Raji (cell line): ENCODE measurements around the gene TAOK3.

Experiments used
- POLR2A ChIP-seq: IDR thresholded peaks from 2 replicates; pipeline ENCODE4 v1.6.1; 2011; ENCODE audit warnings: low read depth, low read length, control low read depth; ENCODE audit not compliant: insufficient read depth

TAOK3 gene

DNA sequence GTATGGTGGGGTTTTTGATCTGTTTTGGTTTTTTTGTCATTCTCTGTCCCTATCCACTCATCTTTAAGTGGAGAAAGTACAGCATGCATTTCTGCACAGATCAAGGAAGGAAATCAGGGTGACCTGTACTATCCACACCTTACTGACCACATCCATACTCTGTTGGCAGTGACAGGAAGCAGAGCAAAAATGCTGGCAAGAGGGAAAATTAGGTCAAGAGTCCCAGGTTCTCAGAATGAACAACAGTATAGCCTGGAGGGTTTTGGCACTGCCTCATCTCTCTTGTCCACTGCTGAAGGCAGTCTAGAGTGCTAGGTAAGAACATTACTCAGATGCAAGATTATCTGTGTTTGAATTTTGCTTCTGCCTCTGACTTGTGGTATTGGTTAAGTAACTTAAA is 70.7 kb downstream of the TAOK3 start:
- TF ChIP-seq POLR2A, result no peak

DNA sequence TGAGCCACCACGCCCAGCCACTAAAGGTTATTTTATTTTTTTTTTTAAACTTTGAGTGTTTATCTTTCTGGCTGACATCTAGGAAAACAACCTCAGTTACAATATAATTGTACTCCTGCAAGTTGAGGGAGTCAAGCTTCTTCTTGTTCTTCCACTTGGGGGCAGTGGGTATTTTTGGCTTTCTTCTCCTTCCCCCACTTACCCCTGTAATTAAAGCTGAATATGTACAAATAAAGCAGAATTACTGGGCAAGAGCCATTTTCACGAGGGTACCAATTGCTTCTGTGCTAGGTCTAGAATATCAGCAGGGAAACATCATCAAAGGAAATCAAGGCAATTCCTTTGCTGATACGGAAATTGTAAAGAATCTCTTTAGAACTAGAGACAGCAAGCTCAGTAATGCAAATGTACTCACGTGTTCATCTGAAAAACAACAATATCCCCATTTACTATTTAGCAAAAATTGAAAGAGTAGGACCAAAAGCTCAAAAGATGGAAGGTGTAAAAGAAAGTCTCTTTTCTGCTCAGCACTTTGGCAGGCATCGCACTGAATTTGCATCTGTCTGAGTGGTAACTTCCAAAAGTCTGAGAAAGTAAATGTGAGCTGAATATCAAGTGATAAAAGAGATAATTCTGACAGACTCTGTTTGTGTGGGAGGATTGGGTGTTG is 72.8 kb downstream of the TAOK3 start:
- no peak for TF ChIP-seq POLR2A

DNA sequence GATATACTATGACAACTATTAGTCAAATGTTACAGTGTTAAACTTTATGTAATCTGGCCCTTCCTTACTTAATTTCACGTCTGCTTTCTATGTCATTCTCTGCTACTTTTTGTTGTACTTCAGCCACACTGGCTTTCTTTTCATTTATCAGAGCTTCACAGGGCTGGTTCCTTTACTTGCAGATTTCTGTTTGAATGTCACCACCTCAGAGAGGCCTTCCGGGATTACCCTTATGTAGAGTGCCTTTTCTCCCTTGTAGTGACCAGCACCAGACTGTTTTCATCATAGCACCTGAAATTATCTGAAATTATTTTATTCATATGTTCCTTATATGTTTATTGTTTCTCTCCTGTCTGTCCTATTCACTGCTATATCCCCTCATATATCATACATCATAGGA is 75.4 kb downstream of the TAOK3 start:
- no peak for TF ChIP-seq POLR2A

DNA sequence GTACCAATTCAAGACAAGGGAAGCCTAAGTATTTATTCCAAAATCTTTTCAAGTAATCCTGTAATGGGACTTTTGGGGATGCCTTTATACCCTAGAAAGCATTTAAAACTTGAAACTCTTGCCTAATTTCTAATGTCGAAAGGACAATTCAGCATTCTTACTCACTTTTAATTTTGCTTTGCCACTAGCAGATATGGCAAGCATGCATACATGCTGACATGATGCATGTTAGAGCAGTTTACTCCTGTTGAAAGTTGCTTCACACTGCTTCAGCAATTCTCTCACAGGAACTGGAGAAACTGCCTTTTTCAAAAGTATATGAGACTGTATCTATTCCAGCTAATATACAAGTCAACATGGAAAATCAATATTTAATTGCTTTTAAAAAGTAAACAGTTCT is 79.9 kb downstream of the TAOK3 start:
- no peak for TF ChIP-seq POLR2A

DNA sequence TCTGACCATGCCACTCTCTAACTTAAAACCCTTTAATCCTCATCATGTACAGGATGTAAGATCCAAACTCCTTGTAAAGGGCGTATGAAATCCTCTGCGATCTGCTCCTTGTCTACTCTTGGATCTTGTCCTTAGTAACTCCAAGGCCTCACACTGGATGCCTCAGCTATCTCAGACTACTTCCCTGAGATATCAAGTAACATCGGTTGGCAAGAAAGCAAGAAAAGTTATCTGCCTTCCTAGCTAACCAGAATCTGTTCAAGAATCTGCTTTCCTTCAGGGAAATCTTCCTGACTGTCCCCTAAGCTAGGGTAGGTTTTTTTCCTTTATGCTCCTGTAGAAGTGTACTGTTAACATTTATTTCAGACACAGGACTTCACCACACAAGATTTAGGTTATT is 82.6 kb downstream of the TAOK3 start:
- no peak for TF ChIP-seq POLR2A

DNA sequence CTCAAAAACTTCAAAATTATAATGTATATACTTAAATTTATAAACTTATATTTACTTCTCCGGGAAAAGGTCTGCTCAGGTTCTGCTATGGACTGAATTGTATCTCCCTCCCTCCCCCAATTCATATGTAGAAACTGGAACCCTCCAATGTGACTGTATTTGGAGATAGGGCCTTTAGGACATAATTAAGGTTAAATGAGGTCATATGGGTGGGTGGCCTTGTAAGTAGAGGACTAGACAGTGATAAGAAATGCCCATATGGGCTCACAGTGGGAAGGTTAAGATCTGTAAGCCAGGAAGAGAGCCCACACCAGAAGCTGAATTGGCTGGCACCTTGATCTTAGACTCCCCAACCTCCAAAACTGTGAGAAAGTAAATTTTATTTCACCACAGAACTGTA is 84.5 kb downstream of the TAOK3 start:
- TF ChIP-seq POLR2A, result no peak

DNA sequence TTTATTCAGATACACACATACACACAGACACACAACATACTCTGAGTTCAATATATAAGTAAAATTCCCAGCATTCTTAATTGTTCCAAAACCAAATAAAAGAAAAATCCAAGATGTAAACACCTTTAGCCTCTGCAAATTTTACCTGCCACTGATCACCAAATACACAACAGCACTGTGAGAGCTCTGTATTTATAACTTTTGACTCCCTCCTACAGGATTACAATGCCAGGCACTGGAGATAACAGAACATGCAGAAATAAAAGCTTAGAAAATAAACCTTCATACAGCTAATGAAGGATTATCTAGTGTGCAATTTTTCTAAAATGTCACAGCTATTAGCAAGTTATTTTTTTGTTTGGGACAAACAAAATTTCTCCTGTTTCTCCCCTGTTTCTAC is 85.0 kb downstream of the TAOK3 start:
- TF ChIP-seq POLR2A, result no peak

DNA sequence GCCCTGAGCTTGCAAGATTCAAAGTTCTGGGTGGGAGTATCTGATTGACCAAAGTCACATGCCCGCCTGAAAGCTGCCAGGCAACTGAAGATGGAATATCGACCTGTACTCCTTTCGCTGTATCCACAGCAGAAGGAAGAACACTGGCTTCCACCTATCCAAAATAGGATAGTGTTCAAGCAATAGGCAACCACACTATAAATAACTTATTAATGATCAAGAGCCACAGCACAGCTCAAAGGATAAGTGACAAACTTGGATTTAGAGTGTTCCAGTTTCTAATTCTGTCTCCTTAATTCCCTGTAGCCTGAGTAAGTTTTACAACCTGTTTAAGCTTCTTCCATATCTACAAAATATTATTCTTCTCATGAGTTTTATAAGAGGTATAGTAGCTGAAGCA is 89.9 kb downstream of the TAOK3 start:
- no peak for TF ChIP-seq POLR2A

DNA sequence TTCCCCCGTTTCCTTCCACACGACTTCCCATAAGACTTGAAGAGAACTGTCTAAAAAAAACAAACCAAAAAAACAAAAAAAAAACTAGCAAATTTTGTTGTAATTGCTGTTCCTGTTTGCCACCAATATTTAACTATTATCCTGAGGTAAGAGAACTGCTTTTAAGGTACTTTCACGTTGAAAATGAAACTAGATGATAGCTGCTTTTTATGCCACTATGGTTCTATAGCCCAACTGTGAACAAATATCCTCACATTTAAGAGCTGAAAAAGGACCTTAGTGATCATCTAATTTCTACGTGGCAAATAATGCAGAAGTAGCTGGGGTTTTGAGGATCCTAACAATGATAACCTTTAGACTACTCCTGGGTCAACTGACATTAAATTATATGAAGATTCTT is 98.6 kb downstream of the TAOK3 start:
- TF ChIP-seq POLR2A, result no peak

DNA sequence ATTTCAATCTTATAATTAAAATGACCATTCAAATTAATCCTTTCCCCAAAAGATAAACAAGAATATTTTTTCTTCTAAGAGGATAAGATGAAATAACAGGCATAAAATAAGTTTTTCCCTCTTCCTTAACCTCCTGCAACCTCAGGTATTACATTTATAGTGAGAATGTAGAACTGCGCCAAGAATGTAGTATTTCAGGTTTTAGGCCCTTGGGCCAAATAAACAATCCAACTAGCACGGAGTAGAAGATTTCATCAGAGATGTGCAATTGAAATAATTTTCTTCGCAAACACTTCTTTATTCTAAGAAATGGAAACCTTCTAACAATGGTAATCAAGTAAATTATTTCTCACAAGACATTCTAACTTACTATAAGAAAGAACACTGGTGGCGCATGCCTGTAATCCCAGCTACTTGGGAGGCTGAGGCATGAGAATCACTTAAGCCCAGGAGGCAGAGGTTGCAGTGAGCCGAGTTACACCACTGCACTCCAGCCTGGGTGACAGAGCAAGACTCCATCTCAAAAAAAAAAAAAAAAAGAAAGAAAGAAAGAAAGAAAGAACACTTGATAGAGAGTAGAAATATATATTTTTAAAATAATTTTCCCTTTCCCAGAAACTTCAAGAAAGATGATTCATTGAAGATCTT is 100.8 kb downstream of the TAOK3 start:
- no peak for TF ChIP-seq POLR2A

DNA sequence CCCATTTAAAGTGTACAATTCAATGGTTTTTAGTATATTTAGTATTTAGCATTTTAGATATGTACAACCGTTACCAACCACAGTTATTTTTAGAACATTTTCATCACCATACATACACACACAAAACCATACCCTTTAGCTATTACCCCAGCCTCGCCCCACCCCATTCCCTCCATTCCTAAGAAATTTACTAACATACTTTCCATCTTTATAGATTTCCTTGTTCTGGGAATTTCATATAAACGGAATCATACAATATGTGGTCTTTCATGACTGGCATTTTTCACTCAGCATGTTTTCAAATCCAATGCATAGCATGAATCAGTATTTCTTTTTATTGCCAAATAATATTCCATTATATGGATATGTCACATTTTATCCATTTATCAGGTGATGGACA is 101.5 kb downstream of the TAOK3 start:
- TF ChIP-seq POLR2A, result no peak

DNA sequence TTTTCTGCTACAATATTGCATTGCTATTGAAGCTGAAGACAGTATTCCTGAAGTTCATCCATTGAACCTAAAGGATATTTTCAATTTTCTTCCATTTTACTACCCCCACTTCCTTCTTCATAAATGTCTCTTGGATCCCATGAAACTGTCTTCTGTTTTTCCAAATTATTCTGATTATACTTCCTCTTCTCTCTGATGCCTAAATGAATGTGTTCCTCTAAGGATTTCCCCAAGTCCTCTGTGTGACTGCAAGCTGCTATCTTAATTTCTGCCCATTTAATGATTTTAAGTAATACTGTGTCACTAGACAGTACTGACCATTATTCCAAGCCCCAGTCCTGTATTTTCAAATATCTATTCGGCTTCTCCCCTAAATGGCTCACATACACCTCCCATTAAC is 102.9 kb downstream of the TAOK3 start:
- no peak for TF ChIP-seq POLR2A

DNA sequence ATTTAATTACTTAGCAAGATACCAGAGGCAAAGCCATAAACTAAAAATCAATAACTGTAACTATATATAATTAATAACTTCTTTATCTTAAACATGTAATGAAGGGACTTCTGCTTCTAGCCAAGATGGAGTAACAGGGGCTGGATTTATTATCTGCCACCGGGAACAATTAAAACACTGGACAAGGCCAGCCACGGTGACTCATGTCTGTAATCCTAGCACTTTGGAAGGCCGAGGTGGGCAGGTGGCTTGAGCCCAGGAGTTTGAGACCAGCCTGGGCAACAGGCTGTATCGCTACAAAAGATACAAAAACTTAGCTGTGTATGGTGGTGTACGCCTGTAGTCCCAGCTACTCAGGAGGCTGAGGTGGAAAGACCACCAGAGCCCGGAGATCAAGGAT is 113.6 kb downstream of the TAOK3 start:
- TF ChIP-seq POLR2A, result no peak

DNA sequence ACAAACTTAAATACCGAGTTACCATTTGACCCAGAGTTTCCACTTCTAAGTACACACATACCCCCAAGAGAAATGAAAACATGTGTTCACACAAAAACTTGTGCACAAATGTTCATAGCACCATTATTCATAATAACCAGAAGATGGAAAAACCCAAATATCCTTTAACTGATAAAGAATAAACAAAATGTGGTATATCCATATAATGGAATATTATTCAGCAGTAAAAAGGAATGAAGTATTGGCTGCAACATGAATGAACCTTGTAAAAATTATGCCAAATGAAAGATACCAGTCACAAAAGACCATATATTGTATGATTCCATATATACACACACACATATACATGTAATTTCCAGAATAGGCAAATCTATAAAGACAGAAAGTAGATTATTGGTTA is 116.4 kb downstream of the TAOK3 start:
- no peak for TF ChIP-seq POLR2A

DNA sequence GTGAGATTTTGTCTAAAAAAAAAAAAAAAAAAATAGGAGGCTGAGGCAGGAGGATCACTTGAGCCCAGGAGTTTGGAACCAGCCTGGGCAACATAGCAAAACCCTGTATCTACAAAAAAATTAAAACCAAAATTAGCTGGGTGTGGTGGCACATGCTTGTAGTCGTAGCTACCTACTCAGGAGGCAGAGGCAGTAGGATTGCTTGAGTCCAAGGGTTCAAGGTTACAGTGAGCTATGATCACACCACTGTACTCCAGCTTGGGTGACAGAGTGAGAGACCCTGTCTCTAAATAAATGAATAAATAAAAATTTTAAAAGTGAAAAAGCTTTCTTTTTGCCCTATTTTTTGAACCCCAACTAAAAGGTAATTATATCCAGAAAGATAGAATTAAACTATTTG is 123.2 kb downstream of the TAOK3 start:
- no peak for TF ChIP-seq POLR2A

DNA sequence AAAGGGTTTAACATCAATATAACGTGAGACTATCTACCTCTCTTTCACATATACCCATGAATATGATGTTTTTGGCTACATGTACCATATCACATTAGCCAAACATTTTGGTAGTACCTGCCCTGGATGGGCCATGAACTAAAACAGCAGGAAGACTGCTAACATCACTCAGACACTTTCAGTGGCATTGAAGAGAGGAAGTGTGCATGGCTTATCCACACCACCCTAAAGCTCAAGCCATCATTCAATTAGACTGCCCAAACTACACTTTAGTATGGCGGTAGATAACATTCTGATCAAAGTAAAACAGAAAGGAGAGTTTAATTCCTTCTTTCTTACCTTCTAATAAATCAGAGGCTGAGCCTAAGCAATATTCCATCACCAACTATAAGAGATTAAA is 133.8 kb downstream of the TAOK3 start:
- TF ChIP-seq POLR2A, result no peak

DNA sequence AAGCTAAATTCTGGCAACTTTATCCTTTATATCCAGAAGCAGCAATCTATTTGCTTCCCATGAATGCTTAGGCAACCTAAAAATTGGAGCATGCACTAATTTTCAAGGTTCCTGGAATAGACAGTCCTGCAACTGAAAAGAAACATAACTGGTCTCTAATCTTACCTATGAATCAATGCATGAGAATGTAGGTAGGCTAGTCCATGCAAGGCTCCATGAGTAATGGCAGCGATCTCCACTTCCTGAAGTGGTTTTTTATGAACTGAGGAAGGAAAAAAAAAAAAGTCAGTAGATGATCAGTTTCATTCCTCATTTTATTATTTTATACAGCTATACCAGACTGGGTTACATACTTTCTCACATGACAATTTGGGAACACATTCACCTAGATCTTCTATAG is 134.8 kb downstream of the TAOK3 start:
- no peak for TF ChIP-seq POLR2A
